Esophagus muscularis mucosa (tissue), 4 donors: ENCODE results near the gene CCDC85C.

Experiments
- CTCF ChIP-seq, 3 experiments: fragments of 200-600 bp in 2 of 3; fragments of 450-650 bp in 1 of 3; sonication (generic) in 2 of 3; IDR thresholded peaks; one replicate each; pipeline ENCODE4 v1.5.1; 2017 to 2019; ENCODE audit warnings: antibody characterized with exemption in 3 of 3, mild to moderate bottlenecking in 2 of 3, moderate library complexity in 1 of 3
- EP300 ChIP-seq: sonication (generic); formaldehyde crosslinking; IDR thresholded peaks from one replicate; pipeline ENCODE4 v1.6.1; 2017; ENCODE audit warnings: antibody characterized with exemption
- POLR2A ChIP-seq: fragments of 450-650 bp; IDR thresholded peaks from one replicate; pipeline ENCODE4 v1.6.1; 2017; ENCODE audit warnings: antibody characterized with exemption, moderate library complexity, mild to moderate bottlenecking, low read depth

DNA sequence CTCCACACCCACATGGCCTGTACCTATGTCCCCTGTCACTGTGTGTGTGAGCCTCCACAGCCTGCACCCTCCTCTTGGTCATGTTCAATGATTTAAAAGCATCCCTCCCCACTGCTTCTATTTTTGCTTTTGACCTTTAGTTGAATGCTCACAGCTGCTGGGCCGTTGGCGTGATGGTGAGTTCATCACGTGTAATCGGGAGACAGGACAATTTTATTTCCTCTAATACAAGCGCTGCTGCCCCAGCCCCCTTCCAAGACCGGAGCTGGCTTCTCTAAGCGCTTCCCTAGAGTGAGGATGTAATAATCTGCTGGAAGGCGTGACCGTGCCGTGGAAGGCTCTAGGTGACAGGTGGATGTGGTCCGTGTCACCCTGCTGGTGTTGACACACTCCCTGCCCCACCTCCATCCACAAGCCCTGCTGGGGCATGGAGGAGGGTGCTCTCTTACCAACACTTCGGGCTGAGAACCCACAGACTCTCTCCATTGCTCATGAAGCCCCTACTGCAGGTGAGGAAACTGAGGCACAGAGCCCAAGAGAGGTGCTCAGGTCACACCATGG lies 25.4 kb downstream of the CCDC85C start:
- TF ChIP-seq CTCF (IDR thresholded peaks at IDR 0.05) = no peak
- TF ChIP-seq EP300 = no peak
- TF ChIP-seq POLR2A = no peak
